Left colon (tissue), 2 donors: ENCODE results near the gene LTC4S. TPM values are rescaled to one million over a fixed set of nuclear protein-coding genes. Genes with fewer than 3 reads are reported as not detected.

ENCODE experiments used
- ATAC-seq: fragments of 200-7000 bp; cut with Tn5 transposase; one replicate; pipeline ENCODE4 v1.9.1; 2020; ENCODE audit warnings: mild to moderate bottlenecking, moderate library complexity
- DNase-seq, 2 donors: peaks; one replicate each; pipeline ENCODE4 v3.0.0-alpha.2; 2020
- intact Hi-C, 2 donors: fragments of 100-400 bp; cut with DNase I in 1 of 2; cut with micrococcal nuclease in 1 of 2; formaldehyde crosslinking; loops; one replicate each; pipeline versions ENCODE4 v1.11.2 to v1.14.0; 2022; cut with DNase I, micrococcal nuclease
- total RNA-seq, 2 donors: library from RNA; stranded (reverse); fragmentation: NEBNext Ultra II Directional; extraction: Animal tissue kit (Norgen Biotek cat#: 25700); gene quantifications; one replicate each; pipeline ENCODE4 v1.2.1, GENCODE V29; 2021
- donor health status: DM: no; HTN: no; CAD: no.
- donor health status: DM: yes; HTN: yes; CAD: no.

LTC4S gene
- total RNA-seq, 2 donors from 2014 or later = 4.2 to 8.7 TPM

DNA sequence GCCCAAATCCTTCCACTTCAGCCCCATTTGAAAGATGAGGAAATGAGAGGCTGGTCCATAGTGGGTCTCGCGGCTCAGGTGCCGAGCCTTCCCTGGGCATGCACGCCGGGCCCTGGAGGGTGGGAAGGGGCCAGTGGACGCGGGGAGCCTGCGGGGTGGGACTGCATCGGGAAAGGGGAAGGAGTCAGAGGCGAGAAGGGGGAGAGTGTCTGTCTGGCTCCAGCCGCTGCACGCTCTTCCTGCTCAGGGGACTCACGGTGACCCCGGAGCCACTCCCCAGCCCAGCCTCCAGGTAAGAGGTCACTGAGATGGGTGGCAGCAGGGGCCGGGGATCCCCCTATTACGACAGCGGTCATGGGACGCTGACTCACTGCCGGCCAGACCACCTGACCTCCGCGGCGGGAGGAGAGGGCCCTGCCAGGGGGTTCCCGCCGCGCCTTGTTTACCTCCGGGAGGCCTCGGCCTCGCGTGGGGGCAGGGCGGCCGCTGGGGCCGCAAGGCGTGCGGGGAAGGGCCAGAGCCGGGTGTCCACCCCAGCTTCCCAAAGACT lies 25.0 kb downstream of the LTC4S start:
- DNase-seq = peak; percentile 96 to 98
- intact Hi-C loops = no loop called here
- ATAC-seq = peak; percentile 74

DNA sequence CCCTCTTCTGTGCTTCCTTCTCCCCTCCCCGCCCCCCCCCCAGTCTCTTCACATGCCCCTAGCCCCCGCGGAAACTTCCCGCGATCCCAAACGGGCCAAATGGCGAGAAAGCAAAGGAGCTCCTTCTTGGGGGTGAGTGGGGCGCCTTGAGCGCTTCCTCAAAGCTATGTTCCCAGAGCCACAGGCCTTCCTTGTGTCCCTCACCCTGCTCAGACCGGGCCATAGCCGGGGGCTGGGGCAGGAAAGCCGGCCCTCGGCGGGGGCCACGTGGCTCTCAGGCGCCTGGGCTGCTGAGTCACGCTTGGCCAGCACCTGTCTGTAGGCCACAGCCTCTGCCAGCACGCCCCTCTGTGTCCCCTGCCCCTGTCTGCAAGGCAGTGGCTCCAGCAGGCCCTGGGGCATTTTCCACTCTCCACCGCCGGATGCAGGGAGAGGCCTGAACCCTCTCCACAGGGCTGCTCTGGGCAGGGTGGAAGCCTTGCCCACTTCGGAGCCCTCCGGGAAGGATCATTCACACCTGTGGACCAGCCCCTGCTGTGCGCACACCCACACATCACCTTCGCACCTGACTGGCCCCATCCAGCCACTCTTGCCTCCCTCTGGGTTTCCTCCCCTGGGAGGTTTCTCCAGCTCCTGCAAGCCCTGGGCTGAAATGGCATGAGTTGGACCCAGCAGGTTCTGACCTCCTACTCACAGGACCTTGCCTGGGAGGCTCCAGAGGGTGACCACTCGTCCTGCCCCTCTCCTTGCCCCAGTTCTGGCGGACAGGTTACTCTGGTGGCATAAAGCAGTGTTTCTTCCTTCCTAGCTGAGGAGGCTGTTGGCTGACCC lies 25.7 kb downstream of the LTC4S start:
- intact Hi-C loops = no loop called here
- DNase-seq (peak; percentile 73 to 75), ATAC-seq (peak; percentile 26)

DNA sequence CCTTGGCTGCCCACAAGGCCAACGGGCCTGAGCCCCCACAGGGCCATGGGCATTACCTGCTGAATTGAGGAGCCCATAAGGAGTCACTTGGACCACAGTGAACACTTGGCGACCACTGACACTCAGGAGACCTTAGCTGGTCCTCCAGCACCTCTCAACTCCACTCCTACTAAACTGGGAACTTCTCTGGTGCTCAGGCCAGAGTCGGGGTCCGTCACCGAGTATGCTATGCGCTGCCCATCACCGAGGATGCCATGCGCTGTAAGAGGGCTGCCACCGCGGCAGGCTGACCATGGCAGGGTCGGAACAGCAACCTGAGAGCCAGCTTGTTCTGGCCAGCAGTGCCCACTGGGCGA lies 26.3 kb downstream of the LTC4S start:
- DNase-seq (peak in 1 of 2 donors; percentile 51), ATAC-seq (no peak)
- intact Hi-C loops = no loop called here

DNA sequence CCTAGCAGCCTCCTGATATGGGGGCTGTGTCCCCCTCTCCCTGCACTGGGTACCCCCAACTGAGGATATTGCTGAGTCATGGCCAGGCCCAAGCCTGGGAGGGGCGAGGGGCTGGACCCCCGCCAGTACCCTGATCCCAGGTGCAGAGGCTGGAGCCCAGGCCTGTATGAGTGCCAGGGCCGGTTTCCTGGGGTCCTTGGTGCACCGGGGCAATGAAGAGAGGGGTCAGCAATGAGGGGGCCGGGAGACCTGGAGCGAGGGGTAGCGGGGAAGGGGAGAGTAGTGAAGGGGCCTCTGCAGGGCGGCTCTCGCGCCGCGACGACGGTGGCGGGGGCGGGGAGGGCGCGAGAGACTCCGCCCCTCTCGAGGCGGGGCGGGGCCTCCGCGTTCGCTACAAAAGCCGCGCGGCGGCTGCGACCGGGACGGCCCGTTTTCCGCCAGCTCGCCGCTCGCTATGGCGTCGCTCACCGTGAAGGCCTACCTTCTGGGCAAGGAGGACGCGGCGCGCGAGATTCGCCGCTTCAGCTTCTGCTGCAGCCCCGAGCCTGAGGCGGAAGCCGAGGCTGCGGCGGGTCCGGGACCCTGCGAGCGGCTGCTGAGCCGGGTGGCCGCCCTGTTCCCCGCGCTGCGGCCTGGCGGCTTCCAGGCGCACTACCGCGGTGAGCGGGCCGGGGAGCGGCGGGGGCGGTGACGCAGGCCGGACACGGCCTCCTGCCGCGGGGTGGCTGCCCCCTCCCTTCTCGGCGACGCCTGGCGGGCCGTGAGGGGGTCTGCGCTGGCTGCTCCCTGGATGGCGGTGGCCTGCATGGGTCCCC lies 26.9 kb downstream of the LTC4S start, which contains the start of gene SQSTM1:
Gene SQSTM1 (plus strand): TSS at position 423 of the 815 bp plus-strand sequence. CDS start 32 bp downstream, at position 455.
- DNase-seq = peak; percentile 75 to 86
- ATAC-seq = peak; percentile 59
- intact Hi-C loops = no loop called here

DNA sequence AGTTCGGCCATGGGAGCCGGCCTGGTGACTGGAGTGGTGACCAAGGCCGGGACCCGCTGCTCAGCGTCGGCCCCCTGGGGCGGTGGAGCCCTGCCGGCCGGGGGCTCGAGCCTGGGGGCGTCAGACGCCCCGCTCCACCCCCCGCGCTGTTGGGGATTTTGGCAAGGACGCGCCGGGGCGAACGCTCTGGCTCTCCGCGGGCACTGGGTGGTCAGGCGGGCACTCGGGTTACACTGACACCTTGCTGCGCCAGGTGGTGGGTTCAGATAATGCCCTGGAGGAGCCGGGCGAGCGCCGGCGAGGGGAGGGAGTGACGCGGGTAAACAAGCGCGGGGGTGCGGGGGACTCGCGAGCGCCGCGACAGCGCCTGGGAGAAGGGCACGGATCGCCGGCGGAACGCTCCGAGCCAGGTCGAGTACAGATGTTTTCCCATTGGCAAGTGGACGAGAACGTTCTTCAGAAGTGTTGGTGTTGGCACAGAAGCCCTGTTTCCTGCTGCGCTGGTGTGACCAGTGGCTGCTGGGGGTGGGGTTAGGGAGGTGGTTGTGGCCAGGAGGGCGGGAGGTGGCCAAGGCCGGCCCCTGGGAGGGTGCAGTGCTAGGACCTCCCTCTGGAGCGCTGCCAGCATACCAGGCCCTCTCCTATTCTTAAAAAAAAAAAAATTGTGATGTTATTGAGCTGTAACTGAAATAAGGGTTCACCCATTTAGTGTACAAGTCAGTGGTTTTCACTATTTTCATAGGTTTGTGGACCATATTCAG lies 27.7 kb downstream of the LTC4S start:
- intact Hi-C loops = no loop called here
- peak; percentile 97 to 98 for DNase-seq
- peak; percentile 63 for ATAC-seq

DNA sequence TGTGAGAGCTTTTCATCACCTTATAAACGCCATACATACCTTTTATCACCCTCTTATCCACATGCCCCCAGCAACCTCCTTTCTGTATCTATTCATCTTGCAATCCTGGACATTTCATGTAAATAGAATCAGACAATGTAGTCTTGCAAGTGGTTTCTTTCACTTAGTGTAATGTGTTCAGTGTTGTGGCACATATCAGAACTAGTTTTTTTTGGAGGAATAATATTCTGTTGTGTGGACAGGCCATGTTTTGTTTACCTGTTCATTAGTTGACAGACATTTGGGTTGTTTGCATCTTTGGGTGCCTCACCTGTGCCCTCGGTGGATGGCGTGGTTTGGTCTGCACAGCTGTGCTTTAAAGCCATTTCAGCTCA lies 28.3 kb downstream of the LTC4S start:
- intact Hi-C loops = no loop called here
- ATAC-seq = no peak
- no peak for DNase-seq

DNA sequence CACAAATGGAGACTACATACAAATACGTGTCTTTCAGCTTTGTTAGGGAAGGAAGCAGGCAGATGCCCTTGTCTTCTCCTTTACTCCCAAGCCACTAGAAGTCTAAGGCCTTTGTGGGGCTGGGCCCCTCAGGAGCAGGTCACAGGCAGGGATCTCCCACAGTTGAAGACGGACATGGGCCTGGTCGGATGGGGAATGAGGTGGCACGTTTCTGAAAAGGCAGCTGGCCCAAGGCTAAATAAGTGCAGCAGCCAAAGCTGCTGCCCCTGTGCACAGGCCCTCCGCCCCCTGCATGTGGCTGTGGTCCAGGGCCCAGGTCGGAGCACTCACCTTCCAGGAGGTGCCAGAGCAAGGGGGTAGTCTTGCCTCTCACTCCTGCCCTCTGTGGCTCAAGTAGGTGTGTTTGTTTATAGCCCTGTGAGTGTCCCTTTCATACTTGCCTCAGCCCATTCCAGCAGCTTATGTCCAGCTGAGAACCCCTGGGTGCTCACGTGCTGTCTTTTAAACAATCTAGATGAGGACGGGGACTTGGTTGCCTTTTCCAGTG lies 28.7 kb downstream of the LTC4S start:
- DNase-seq = peak in 1 of 2 donors; percentile 16
- ATAC-seq = no peak
- intact Hi-C loops = no loop called here

DNA sequence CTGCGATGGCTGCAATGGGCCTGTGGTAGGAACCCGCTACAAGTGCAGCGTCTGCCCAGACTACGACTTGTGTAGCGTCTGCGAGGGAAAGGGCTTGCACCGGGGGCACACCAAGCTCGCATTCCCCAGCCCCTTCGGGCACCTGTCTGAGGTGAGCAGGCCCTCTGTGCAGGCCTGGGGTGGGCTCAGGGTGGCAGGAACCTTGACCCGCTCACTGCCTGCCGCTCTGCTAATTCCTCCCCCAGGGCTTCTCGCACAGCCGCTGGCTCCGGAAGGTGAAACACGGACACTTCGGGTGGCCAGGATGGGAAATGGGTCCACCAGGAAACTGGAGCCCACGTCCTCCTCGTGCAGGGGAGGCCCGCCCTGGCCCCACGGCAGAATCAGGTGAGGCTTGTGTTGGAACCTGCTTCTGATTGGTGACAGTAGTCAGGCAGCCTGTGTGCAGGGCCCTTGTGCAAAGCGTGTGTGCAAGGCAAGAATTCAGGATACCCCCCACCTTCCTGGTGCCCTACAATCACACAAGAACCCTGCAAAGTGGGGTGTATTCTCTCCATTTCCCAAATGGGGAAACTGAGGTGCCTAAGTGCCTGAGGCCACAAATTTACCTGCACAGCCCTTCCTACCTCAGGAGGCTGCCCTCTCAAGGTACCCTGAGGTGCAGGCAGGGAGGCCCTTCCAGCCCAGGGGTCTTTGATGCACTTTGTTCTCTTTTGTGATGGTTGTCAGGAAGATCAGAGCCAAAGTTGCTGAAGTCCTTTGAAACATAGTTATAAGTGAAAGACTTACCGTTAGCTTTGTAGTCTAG lies 30.4 kb downstream of the LTC4S start:
- DNase-seq (no peak), ATAC-seq (no peak)
- intact Hi-C loops = no loop called here

DNA sequence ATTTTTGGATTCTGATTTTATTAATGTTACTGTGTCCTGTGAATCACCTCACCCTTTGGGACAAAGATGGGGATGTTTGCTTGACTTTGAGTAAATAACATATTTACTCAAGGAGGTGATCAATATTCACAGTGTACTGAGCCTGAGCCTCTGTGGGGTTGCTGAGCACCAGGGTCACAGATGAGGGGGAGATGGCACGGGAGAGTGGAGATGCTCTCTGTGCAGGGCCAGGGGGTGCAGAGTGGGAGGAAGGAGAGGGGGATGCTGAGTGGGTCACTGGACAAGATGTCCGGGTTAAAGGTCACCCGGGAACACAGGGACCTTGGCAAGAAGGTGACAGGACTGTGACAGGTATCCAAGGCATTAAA lies 30.9 kb downstream of the LTC4S start:
- ATAC-seq = no peak
- DNase-seq = no peak
- intact Hi-C loops = no loop called here

DNA sequence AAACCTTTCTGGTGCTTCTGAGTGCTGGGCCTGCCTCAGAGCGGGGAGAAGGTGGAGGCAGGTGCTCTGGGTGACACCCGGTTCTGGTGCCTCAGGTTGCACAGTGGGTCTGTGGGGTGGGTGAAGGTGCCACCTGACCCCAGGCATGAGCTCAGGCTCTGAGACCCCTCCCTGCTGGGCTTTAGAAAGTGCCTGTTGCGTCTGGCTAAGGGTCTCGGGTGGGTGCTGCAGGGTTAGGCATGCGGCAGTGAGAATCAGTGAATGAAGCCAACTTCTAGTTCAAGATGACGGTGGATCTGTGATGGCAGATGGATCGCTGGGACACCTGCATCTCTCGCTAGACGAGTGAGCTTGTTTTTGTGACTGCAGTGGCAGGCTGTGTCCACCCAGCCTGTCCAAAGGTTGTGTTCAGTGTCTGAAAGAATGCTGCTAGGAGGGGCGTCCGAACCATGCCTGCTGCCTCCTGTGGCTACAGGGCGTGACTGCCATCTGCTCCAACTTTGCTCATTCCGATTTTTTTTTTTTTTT lies 31.9 kb downstream of the LTC4S start:
- peak; percentile 67 to 84 for DNase-seq
- intact Hi-C loops = no loop called here
- ATAC-seq = peak; percentile 65

DNA sequence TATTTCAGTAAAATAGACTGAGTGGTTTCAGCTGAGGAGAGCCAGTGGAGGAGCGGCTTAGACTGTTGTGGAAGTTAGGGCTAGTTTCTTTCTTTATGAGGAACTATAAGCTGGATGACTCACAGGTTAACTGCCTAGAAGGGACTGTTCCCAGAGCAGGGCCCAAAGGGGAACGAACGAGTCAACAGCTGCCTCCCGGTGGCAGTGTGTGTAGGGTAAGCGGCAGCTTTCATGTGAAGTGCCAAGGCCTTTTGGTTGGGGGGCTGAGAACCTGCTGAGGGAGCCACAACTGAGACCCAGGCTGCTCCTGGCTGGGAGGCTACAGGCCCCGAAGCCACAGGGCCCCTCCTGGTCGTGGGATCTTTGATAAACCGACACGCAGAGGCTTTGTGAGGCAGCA lies 33.9 kb downstream of the LTC4S start:
- DNase-seq = peak; percentile 72 to 84
- intact Hi-C loops = no loop called here

DNA sequence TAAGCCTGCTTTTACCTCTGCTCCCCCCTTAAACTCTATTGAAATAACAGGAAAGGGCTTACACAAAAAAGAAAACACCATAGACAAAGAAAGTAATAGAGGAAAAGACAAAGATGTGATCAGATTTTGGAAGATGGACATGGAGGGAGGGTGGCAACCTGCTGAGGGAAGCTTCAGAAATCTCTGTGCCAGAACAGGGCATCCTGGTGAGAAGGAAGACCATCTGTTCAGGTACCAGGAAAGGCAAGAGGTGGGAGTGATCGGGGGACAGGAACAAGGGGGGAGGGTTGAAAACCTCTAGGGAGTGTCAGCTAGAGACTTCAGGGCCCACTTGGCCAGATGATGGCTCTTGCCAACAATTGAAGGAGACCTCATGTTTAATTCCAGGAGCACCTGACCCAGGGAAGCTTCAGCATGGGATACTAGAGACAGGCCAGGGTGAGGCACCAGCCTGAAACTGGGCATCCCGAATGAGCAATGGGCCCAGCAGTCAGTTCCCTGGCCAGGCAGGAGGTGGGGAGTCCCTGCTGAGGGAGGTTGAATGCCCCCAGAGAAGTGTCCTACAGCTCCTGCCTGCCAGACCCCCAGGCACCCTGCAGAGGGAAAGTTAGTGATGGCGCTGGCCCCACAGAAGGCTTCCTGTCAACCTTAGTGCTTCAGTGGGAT lies 35.1 kb downstream of the LTC4S start:
- DNase-seq (no peak), ATAC-seq (no peak)
- intact Hi-C loops = no loop called here

More for the DNA sequence above, 33.9 kb downstream of the LTC4S start:
- peak; percentile 86 for ATAC-seq

DNA sequence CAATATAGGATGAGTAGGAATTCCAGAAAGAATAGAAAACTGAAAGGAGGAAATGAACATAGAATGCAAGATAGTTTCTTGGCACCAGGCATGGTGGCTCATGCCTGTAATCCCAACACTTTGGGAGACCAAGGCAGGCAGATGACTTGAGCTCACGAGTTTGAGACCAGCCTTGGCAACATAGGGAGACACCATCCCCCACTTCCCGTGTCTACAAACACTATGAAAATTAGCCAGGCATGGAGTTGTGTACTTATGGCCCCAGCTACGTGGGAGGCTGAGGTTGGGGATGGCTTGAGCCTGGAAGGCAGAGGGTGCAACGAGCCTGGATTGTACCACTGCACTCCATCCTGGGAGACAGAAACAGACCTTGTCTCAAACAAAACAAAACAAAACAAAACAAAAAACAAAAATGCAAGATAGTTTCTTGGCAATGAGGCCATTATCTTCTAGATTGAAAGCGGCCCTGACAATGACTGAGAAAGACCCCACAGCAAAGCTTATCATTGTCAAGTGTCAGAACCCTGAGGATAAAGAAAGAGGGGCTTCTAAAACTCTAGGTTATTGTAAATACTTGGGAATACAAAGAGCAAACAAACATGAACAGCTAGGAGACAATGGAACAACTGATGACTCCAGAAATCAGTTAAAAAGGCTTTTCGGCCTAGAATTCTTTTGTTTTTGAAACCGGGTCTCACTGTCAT lies 36.1 kb downstream of the LTC4S start:
- intact Hi-C loops = no loop called here

DNA sequence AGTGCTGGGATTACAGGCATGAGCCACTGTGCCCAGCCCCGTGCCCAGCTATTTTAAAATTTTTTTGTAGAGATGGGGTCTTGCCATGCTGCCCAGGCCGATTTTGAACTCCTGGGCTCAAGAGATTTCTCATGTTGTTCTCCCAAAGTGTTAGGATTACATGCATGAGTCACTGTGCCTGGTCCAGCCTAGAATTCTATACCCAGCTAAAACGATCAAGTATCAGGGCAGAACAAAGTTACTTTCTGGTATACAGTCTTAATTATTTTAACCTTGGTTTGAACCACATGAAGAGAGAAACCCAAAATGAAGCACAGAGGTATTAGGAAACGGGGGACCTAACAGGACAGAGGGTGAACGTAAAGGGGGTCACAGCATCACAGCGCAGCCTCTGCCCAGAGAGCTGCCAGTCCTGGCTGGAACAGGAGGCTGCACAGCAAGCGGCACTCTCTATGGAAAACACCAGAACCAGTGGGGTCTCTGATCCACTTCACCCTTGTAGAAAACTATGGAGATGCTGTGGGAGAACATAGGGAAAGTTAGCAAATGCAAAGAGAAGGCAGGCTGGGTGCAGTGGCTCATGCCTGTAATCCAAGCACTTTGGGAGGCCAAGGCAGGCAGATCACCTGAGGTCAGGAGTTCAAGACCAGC lies 37.2 kb downstream of the LTC4S start:
- intact Hi-C loops = no loop called here
- DNase-seq = no peak
- no peak for ATAC-seq

More for the DNA sequence above, 36.1 kb downstream of the LTC4S start:
- DNase-seq (no peak), ATAC-seq (no peak)

DNA sequence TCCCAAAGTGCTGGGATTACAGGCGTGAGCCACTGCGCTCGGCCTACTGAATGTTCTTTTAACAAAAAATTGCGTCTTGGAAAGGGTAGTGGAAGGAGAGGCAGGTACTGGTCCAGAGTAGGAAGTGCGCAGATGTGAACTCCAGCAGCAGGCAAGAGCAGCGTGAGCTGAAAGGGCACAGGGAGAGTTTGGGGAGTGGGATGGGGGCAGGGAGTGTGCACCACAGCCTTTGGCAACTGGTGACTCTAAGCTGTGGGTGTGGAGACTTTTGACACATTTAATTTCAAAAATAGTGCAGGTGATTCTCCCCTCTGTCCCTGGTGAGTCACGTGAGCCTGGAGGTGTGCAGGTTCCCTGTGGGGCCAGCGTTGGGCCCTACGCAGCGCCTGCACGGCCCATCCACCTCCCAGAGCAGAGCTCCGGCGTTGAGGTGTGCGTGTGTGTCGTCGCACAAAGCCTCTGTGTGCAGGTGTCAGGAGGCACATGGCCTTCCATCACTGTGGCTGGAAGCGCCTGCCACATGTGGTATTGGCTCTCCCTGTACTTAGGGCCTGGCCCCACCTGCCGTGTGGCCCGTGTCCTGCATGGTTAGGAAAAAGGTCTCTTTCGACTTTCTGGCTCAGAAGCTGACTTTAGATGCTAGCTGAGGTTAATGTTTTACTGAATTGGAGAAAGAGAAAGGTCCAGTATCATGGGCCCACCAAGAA lies 38.4 kb downstream of the LTC4S start:
- no peak for DNase-seq
- ATAC-seq = no peak
- intact Hi-C loops = no loop called here
